ENCODE measurements around the gene VPS13D.

Gene VPS13D

GRCh38 chr1:12341667-12342066, 111.8 kb downstream of the VPS13D start:
- no peak for DNase-seq

- DNase-seq, result no peak
Observed at GRCh38 chr1:12342401-12343003, 112.7 kb downstream of the VPS13D start.

- DNase-seq, result no peak
Observed at GRCh38 chr1:12343823-12344487, 114.1 kb downstream of the VPS13D start.

- DNase-seq, result peak; percentile 8
Observed at GRCh38 chr1:12344596-12345349, 114.9 kb downstream of the VPS13D start.

- DNase-seq, result peak; percentile 17
Observed at GRCh38 chr1:12345350-12346217, 115.8 kb downstream of the VPS13D start.

GRCh38 chr1:12346483-12347151, 116.8 kb downstream of the VPS13D start:
- no peak for DNase-seq

GRCh38 chr1:12348113-12348512, 118.3 kb downstream of the VPS13D start:
- no peak for DNase-seq

- no peak for DNase-seq
Observed at GRCh38 chr1:12353981-12354380, 124.2 kb downstream of the VPS13D start.

GRCh38 chr1:12356004-12356890, 126.4 kb downstream of the VPS13D start:
- DNase-seq, result no peak

- DNase-seq, result no peak
Observed at GRCh38 chr1:12358499-12358898, 128.7 kb downstream of the VPS13D start.

GRCh38 chr1:12359359-12360133, 129.7 kb downstream of the VPS13D start:
- no peak for DNase-seq

GRCh38 chr1:12368646-12369045, 138.8 kb downstream of the VPS13D start:
- DNase-seq, result no peak

GRCh38 chr1:12369258-12369657, 139.4 kb downstream of the VPS13D start:
- DNase-seq, result no peak

GRCh38 chr1:12370333-12370975, 140.6 kb downstream of the VPS13D start:
- no peak for DNase-seq

GRCh38 chr1:12371053-12371452, 141.2 kb downstream of the VPS13D start:
- DNase-seq, result no peak

GRCh38 chr1:12372180-12372579, 142.3 kb downstream of the VPS13D start:
- no peak for DNase-seq

- DNase-seq, result no peak
Observed at GRCh38 chr1:12372761-12373160, 142.9 kb downstream of the VPS13D start.

- DNase-seq, result no peak
Observed at GRCh38 chr1:12375133-12375829, 145.5 kb downstream of the VPS13D start.
